ENCODE measurements around the gene CHRM2.

DNA sequence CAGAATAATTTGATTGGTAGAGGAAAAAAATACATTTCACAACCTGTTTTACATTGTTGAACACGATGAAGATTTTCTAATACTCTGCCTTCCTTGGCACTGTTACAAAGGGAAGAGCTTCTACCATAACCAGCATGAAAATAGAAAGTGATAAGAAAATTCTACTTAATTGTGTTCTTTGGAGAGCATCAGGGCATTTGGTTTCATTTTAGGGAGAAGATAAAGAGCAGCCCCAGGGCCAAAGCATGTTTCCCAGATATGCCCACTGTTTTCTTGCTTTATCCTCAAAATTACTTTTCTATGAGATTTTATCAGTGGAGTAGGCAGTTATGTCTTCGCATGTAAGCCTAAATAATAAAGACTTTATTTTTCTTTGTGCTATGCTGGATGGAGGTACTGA lies 9.5 kb downstream of the CHRM2 start:
- TF ChIP-seq SIN3A (IDR thresholded peaks at IDR 0.05; ENCODE audit: low read depth) (no peak), SP1 (IDR thresholded peaks at IDR 0.05; ENCODE audit: low read depth) (no peak), ELF1 (IDR thresholded peaks at IDR 0.05; ENCODE audit: borderline replicate concordance, low read depth) (no peak), CEBPB (IDR thresholded peaks at IDR 0.05; ENCODE audit: low read depth) (no peak), POLR2AphosphoS5 (IDR thresholded peaks at IDR 0.05; ENCODE audit: low read depth, low read length) (no peak), EZH2phosphoT487 (IDR thresholded peaks at IDR 0.05; ENCODE audit: borderline replicate concordance) (no peak), FOSL1 (IDR thresholded peaks at IDR 0.05; ENCODE audit: low read depth) (no peak)
- TF ChIP-seq, protein P1, sequence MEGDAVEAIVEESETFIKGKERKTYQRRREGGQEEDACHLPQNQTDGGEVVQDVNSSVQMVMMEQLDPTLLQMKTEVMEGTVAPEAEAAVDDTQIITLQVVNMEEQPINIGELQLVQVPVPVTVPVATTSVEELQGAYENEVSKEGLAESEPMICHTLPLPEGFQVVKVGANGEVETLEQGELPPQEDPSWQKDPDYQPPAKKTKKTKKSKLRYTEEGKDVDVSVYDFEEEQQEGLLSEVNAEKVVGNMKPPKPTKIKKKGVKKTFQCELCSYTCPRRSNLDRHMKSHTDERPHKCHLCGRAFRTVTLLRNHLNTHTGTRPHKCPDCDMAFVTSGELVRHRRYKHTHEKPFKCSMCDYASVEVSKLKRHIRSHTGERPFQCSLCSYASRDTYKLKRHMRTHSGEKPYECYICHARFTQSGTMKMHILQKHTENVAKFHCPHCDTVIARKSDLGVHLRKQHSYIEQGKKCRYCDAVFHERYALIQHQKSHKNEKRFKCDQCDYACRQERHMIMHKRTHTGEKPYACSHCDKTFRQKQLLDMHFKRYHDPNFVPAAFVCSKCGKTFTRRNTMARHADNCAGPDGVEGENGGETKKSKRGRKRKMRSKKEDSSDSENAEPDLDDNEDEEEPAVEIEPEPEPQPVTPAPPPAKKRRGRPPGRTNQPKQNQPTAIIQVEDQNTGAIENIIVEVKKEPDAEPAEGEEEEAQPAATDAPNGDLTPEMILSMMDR (IDR thresholded peaks at IDR 0.05 in 2 of 3, conservative IDR thresholded peaks at IDR 0.05 in 1 of 3; ENCODE audit: borderline replicate concordance in 1 of 3, insufficient read depth in 1 of 3, low read depth in 2 of 3, low read length in 2 of 3): no peak
- TF ChIP-seq, protein P2, sequence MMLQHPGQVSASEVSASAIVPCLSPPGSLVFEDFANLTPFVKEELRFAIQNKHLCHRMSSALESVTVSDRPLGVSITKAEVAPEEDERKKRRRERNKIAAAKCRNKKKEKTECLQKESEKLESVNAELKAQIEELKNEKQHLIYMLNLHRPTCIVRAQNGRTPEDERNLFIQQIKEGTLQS (IDR thresholded peaks at IDR 0.05): no peak
- TF ChIP-seq, protein P3, sequence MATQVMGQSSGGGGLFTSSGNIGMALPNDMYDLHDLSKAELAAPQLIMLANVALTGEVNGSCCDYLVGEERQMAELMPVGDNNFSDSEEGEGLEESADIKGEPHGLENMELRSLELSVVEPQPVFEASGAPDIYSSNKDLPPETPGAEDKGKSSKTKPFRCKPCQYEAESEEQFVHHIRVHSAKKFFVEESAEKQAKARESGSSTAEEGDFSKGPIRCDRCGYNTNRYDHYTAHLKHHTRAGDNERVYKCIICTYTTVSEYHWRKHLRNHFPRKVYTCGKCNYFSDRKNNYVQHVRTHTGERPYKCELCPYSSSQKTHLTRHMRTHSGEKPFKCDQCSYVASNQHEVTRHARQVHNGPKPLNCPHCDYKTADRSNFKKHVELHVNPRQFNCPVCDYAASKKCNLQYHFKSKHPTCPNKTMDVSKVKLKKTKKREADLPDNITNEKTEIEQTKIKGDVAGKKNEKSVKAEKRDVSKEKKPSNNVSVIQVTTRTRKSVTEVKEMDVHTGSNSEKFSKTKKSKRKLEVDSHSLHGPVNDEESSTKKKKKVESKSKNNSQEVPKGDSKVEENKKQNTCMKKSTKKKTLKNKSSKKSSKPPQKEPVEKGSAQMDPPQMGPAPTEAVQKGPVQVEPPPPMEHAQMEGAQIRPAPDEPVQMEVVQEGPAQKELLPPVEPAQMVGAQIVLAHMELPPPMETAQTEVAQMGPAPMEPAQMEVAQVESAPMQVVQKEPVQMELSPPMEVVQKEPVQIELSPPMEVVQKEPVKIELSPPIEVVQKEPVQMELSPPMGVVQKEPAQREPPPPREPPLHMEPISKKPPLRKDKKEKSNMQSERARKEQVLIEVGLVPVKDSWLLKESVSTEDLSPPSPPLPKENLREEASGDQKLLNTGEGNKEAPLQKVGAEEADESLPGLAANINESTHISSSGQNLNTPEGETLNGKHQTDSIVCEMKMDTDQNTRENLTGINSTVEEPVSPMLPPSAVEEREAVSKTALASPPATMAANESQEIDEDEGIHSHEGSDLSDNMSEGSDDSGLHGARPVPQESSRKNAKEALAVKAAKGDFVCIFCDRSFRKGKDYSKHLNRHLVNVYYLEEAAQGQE (IDR thresholded peaks at IDR 0.05; ENCODE audit: low read depth): no peak
- TF ChIP-seq, protein P4, sequence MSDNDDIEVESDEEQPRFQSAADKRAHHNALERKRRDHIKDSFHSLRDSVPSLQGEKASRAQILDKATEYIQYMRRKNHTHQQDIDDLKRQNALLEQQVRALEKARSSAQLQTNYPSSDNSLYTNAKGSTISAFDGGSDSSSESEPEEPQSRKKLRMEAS (IDR thresholded peaks at IDR 0.05): no peak
